Activated CD4-positive, alpha-beta T cell treated with anti-CD3 and anti-CD28 coated beads, Interleukin-2, amount 10 ng/mL, durations not matched to agents 7 days and 5 days (primary cell): Measurements from ENCODE around the gene C10orf120. TPM values are rescaled to one million over a fixed set of nuclear protein-coding genes. Genes with fewer than 3 reads are reported as not detected.

ENCODE experiments used
- CTCF ChIA-PET: fragments of 350-600 bp; sonication (Branson Sonifier 250); formaldehyde crosslinking; loops from one replicate; lab custom pipeline; 2021; ENCODE audit warnings: antibody characterized with exemption; lab: Charles Lee
- POLR2A ChIA-PET: fragments of 350-600 bp; sonication (Branson Sonifier 250); formaldehyde crosslinking; loops from one replicate; lab custom pipeline; 2021; ENCODE audit warnings: antibody characterized with exemption; lab: Charles Lee
- DNase-seq: peaks from one replicate; pipeline ENCODE4 v3.0.0-alpha.2; 2020
- H3K27ac Mint-ChIP-seq: one replicate; pipeline ENCODE4 v1.8.0; 2021; ENCODE audit warnings: mild to moderate bottlenecking, moderate library complexity, mixed read lengths
- H3K27me3 Mint-ChIP-seq: one replicate; pipeline ENCODE4 v1.8.0; 2021; ENCODE audit warnings: mixed read lengths
- H3K36me3 Mint-ChIP-seq: one replicate; pipeline ENCODE4 v1.8.0; 2021; ENCODE audit warnings: low read depth, mixed read lengths
- H3K4me1 Mint-ChIP-seq: one replicate; pipeline ENCODE4 v1.8.0; 2021; ENCODE audit warnings: mixed read lengths
- H3K4me3 Mint-ChIP-seq: one replicate; pipeline ENCODE4 v1.8.0; 2021; ENCODE audit warnings: mild to moderate bottlenecking, moderate library complexity, mixed read lengths
- H3K9me3 Mint-ChIP-seq: one replicate; pipeline ENCODE4 v1.8.0; 2021; ENCODE audit warnings: mixed read lengths
- total RNA-seq, 2 experiments: library from RNA; stranded (reverse); gene quantifications; one replicate each; pipeline ENCODE4 v1.2.3, GENCODE V29; 2021

C10orf120 gene
- total RNA-seq, 2 experiments from 2014 or later, result not detected

DNA sequence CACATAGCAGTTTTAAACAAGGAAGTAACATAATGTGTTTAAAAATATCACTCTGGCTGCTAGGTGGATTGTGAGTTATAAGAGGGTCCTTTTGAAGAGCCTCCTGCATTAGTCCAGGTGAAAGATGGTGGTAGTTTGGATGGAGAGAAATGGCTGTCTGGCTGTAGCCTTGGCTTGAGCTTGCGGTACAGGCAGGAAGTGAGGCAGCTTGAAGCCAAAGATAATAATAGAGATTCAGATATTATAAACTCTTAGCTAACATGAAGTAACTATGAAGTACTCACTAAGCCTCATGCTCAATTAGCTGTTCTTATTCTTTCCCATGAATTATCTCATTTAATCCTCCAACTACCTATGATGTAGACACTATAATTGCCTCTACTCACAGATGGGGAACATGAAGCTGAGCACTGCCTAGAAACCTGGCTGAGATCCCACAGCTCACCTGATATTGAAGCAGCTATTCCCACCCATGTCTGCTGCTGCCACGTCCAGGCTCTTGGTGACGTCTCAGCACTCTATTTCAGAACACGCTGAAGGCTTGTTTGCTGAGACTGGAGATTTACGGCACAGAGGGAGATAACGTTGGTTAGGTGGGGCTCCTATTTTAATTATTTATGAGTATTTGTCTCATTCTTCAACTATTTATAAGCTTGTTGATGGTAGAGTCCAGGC, 10.4 kb downstream of the C10orf120 start:
- no peaks in the 10 kb centered on the region for H3K36me3 Mint-ChIP-seq
- H3K4me3 Mint-ChIP-seq, result no peak overlapping the region
- POLR2A ChIA-PET, result no interaction called here
- no peaks in the 10 kb centered on the region for H3K4me1 Mint-ChIP-seq
- no peak overlapping the region for H3K27ac Mint-ChIP-seq
- DNase-seq, result no peak
- H3K9me3 Mint-ChIP-seq, result no peaks in the 10 kb centered on the region
- peaks cover 6% of the 10 kb centered on the region for H3K27me3 Mint-ChIP-seq
- CTCF ChIA-PET, result no interaction called here

DNA sequence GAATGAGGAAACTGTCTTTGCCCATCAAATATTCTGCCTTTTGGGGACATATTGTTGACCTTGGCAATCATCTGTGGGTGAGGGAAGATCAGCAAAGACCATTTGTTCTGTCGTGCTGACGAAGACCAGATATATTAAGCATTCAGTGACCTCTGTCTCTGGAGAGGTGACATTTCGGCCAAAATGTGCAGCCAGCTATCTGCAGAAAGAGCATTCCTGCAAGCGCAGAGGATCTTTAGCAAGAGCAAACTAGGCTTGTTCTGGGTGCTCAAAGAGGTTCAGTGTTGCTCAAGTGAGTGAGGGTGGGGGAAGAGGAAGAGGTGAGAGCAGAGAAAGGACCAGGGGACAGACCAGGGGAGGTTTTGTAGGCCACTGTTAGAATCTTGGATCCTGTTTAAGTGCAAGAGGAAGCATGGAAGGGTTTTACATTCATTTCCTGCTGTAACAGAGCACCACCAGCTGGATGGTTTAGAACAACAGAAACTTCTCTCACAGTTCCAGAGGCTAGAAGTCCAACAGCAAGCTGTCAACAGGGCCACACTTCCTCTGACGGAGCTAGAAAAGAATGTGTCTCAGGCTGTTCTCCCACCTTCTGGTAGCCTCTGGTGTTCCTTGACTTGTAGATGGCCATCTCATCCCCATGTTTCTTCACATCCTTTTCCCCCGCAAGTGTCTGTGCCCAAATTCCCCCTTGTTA, 11.2 kb downstream of the C10orf120 start:
- POLR2A ChIA-PET, result no interaction called here
- CTCF ChIA-PET, result no interaction called here

DNA sequence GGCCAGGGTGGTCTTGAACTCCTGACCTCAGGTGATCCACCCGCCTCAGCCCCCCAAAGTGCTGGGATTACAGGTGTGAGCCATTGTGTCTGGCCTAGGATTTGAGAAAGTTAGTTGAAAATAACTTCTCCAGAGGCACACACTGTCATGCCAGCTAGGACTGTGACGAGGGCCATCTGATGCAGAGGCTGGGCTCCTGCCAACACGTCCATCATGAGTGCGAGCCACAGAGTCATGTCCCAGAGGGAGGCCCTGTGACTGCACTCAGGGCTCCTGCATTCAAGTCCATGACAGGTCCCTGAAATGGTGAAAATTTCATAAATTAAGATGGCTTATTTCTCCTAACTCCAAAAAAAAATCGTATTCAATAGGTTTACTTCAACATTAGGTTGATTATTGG, 17.1 kb downstream of the C10orf120 start:
- no peak overlapping the region for H3K27ac Mint-ChIP-seq
- POLR2A ChIA-PET, result no interaction called here
- H3K36me3 Mint-ChIP-seq, result no peaks in the 10 kb centered on the region
- CTCF ChIA-PET, result no interaction called here
- H3K4me1 Mint-ChIP-seq, result no peaks in the 10 kb centered on the region
- no peak for DNase-seq
- H3K27me3 Mint-ChIP-seq, result peaks cover 6% of the 10 kb centered on the region
- no peaks in the 10 kb centered on the region for H3K9me3 Mint-ChIP-seq
- no peak overlapping the region for H3K4me3 Mint-ChIP-seq

More for the DNA sequence above, 11.2 kb downstream of the C10orf120 start:
- no peak for DNase-seq
- no peak overlapping the region for H3K4me3 Mint-ChIP-seq
- H3K4me1 Mint-ChIP-seq, result no peaks in the 10 kb centered on the region
- H3K27ac Mint-ChIP-seq, result no peak overlapping the region
- no peaks in the 10 kb centered on the region for H3K36me3 Mint-ChIP-seq
- H3K27me3 Mint-ChIP-seq, result peaks cover 9% of the 10 kb centered on the region
- H3K9me3 Mint-ChIP-seq, result no peaks in the 10 kb centered on the region

DNA sequence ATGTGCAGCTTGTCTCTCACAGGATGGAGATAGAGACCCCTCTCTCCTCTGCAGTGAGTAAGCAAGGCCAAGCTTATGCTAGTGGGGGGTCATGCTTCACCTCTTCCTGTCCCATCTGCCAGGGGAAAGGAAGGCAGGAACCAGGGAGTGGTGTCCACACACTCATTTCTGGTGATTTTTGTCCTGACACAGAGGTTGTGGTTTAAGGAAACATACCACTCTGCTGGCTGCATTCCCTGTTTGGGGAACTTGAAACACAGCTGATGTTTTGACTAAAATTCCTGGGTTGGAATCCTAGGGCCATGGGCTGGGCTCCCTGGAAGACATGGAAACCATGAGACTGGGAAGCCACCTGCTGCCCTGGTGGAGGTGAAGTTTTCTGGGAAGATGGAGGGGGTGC, 21.4 kb downstream of the C10orf120 start:
- H3K4me3 Mint-ChIP-seq, result no peak overlapping the region
- no peaks in the 10 kb centered on the region for H3K4me1 Mint-ChIP-seq
- no peaks in the 10 kb centered on the region for H3K27me3 Mint-ChIP-seq
- CTCF ChIA-PET, result interaction anchor here (1.2 kb wide), 1 partner anchor 11 kb away, joined by 3 read pairs; no protein-coding TSS in a partner anchor
- no peaks in the 10 kb centered on the region for H3K9me3 Mint-ChIP-seq
- no peaks in the 10 kb centered on the region for H3K36me3 Mint-ChIP-seq
- H3K27ac Mint-ChIP-seq, result no peak overlapping the region
- DNase-seq, result no peak
- POLR2A ChIA-PET, result no interaction called here

DNA sequence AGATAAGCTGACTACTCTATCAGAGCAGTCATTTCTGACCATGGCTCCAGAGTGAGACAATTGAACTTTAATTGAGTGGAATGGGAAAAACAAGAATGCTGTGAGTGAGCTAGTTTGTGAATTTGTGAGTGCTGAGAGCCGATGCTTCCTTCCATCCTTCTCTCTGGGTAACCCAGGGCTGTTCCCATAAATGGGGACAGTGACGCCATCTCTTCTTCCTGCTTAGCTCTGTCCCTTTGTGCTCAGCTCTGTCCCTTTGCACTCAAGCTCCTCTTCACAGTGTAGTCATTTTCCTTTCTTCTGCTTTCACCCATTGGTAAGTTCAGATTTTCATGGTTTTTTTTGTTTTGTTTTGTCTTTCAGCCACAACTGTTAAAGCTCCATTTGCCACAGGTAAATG, 24.4 kb downstream of the C10orf120 start:
- no peak overlapping the region for H3K4me3 Mint-ChIP-seq
- H3K4me1 Mint-ChIP-seq, result no peaks in the 10 kb centered on the region
- no peak for DNase-seq
- no peaks in the 10 kb centered on the region for H3K36me3 Mint-ChIP-seq
- peaks cover 4% of the 10 kb centered on the region for H3K27me3 Mint-ChIP-seq
- CTCF ChIA-PET, result no interaction called here
- no peaks in the 10 kb centered on the region for H3K9me3 Mint-ChIP-seq
- POLR2A ChIA-PET, result no interaction called here
- no peak overlapping the region for H3K27ac Mint-ChIP-seq

DNA sequence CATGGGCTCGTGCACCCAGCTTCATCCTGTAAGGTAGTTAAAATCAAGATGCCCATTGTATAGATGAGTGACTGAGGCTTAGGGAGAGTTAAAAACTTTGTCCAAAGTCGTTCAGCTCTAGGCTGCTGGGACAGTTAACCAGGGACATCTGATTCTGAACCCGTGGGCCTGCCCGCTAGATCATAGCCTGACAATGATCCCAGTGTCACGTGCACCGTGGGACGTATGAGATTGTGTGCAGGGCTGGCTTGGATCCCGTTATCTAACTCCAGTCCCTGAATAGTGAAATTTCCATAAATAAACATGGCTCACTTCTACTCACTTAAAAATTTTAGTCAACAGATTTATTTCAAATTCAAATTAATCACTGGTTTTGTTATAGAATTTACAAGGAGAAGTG, 24.9 kb downstream of the C10orf120 start:
- Mint-ChIP-seq H3K4me1 (no peaks in the 10 kb centered on the region), H3K4me3 (no peak overlapping the region), H3K9me3 (no peaks in the 10 kb centered on the region), H3K27ac (no peak overlapping the region), H3K36me3 (no peaks in the 10 kb centered on the region), H3K27me3 (peaks cover 4% of the 10 kb centered on the region)
- DNase-seq, result no peak
- CTCF ChIA-PET, result no interaction called here
- POLR2A ChIA-PET, result no interaction called here

DNA sequence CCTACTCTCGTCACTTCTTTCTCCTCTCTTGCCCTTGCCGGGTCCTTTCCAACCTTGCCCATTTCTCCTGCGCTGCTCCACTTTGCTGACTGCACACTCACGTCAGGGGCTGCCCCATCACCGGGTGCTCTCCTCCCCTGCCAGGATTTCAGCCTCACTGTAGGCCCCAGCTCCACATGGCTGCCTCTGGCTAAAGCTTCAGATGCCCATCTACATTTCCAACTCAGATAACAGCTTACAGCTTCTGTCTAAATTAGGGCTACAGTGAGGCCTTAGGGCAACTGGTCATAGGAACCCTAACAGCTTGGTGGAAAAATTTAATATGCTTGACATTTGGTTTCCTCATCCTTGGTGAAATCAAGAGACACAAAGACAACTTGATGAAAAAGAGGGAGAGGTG, 25.9 kb downstream of the C10orf120 start:
- Mint-ChIP-seq H3K27me3 (peaks cover 4% of the 10 kb centered on the region), H3K4me1 (no peaks in the 10 kb centered on the region), H3K27ac (no peak overlapping the region), H3K4me3 (no peak overlapping the region), H3K36me3 (no peaks in the 10 kb centered on the region), H3K9me3 (no peaks in the 10 kb centered on the region)
- CTCF ChIA-PET, result no interaction called here
- POLR2A ChIA-PET, result no interaction called here
- DNase-seq, result no peak

DNA sequence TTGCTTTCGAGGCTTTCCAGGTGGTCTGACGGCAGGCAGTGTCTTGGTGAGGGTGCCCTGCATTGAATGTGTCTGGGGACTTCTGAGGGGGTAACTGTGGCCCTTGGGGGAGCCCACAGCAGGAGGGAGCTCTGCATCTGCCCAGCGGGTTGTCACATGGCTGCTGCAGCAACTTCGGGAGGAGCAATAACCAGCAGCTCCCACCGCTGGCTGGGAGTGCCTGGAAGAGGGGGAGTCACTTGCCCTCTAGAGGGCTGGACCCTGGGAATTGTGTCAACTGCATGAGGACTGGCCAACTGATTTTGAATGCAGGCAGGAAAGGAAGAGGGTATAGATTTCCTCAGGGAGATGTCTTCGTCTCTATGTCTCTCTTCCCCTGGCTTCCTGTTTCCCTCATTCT, 26.4 kb downstream of the C10orf120 start:
- Mint-ChIP-seq H3K4me3 (no peak overlapping the region), H3K9me3 (no peaks in the 10 kb centered on the region), H3K27ac (no peak overlapping the region), H3K4me1 (no peaks in the 10 kb centered on the region), H3K36me3 (no peaks in the 10 kb centered on the region), H3K27me3 (peaks cover 4% of the 10 kb centered on the region)
- ChIA-PET POLR2A (no interaction called here), CTCF (no interaction called here)
- no peak for DNase-seq

DNA sequence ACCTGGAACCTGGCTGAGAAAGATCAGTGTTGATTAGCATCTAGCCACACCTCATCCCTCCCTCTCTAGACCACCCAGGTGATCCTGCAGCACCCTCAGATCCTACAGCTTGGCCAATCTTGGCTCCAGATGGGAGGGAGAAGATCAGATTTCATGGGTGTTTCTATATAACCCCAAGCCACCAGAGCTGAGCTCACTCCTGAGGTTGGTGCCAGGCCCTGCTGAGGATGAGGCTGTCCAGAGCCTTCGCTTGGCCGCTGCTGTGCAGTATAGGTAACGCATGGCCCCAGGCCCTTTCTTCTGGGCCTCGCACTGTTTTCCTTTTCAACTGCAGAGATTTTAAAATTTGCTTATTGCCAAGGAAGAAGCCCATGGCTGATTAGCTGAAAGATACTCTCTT, 27.0 kb downstream of the C10orf120 start:
- CTCF ChIA-PET, result no interaction called here

DNA sequence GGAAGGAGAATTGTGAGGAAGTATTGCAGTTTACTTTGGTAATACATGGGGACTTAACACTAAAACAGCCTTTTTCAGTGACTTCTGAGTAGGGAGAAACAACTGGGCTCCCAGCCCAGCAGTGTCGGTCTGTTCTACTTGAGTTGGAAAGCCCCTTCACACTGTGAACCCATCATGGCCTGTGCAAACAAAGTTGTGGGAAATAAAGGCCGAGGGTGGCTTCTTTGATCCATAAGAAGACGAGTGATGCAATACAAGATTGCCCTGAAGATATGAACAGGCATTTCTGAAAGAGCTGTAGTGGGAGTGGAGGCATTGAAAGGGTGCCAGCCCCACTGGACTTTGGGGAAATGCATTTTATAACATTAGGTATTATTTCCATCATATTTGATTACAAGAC, 28.3 kb downstream of the C10orf120 start:
- Mint-ChIP-seq H3K36me3 (no peaks in the 10 kb centered on the region), H3K27me3 (peaks cover 8% of the 10 kb centered on the region), H3K4me1 (no peaks in the 10 kb centered on the region), H3K9me3 (no peaks in the 10 kb centered on the region), H3K4me3 (no peak overlapping the region), H3K27ac (no peak overlapping the region)
- DNase-seq, result no peak
- CTCF ChIA-PET, result no interaction called here
- POLR2A ChIA-PET, result no interaction called here

More for the DNA sequence above, 27.0 kb downstream of the C10orf120 start:
- Mint-ChIP-seq H3K36me3 (no peaks in the 10 kb centered on the region), H3K4me3 (no peak overlapping the region), H3K4me1 (no peaks in the 10 kb centered on the region), H3K27ac (no peak overlapping the region), H3K9me3 (no peaks in the 10 kb centered on the region), H3K27me3 (peaks cover 7% of the 10 kb centered on the region)
- POLR2A ChIA-PET, result no interaction called here
- no peak for DNase-seq

DNA sequence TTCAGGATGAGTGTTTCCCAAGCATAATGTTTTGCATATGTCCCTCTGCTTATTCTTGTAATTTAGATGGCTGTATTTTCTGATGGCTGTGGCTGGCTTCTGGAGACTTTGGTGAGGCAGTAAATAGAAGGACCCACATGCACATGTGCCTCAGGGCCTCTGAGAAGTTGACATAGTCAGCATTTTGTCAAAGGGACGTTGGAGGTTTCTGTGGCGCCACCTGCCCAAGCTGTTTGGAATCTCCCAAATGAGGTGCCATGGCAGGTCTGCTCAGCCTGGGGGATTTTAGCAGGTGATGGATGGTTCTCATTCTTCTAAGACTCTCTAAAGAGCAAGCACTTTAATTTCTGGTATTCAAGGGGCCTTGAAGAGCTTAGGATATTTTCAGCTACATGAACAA, 29.8 kb downstream of the C10orf120 start:
- H3K27me3 Mint-ChIP-seq, result peaks cover 8% of the 10 kb centered on the region
- H3K4me3 Mint-ChIP-seq, result no peak overlapping the region
- CTCF ChIA-PET, result no interaction called here
- DNase-seq, result no peak
- POLR2A ChIA-PET, result no interaction called here
- no peaks in the 10 kb centered on the region for H3K36me3 Mint-ChIP-seq
- H3K4me1 Mint-ChIP-seq, result no peaks in the 10 kb centered on the region
- H3K27ac Mint-ChIP-seq, result no peak overlapping the region
- no peaks in the 10 kb centered on the region for H3K9me3 Mint-ChIP-seq

DNA sequence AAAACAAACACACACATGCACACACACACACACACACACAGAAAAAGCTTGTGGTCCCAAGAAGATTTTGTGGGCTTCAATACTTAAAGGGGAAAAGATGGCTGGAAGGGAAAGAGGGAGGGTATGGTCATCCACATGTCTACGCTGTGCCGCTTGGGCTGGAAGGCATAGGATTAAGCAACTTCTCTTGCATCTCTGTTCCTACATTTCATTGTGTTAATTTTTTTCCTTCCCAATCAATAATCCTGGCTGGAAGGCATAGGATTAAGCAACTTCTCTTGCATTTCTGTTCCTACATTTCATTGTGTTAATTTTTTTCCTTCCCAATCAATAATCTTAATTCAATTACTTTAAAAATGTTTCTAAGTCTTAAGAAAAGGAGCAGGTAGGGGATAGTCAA, 30.6 kb downstream of the C10orf120 start:
- H3K4me1 Mint-ChIP-seq, result no peaks in the 10 kb centered on the region
- H3K9me3 Mint-ChIP-seq, result no peaks in the 10 kb centered on the region
- no peak for DNase-seq
- POLR2A ChIA-PET, result no interaction called here
- CTCF ChIA-PET, result no interaction called here
- H3K36me3 Mint-ChIP-seq, result no peaks in the 10 kb centered on the region
- H3K4me3 Mint-ChIP-seq, result no peak overlapping the region
- no peak overlapping the region for H3K27ac Mint-ChIP-seq
- H3K27me3 Mint-ChIP-seq, result peaks cover 8% of the 10 kb centered on the region

DNA sequence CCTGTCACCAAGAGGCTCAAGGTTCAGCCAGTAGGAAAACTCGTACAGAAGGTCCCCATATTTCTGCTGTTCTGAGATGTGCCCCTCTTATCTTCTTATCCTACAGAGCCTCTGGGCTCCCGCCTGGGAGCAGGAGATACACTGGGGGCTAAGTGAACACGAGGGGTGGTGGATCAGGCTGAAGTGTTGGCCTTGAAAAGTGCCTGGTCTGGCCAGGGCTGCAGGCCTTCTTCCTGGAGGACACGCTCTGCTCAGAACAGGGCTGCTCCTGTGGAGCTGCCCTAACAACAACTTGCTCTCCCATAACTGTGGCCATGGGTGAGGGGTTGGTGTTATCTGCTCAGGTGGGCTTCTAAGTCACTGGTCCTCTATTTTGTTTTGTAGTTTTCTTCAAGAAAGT, 33.7 kb downstream of the C10orf120 start:
- no peak overlapping the region for H3K4me3 Mint-ChIP-seq
- ChIA-PET POLR2A (no interaction called here), CTCF (no interaction called here)
- DNase-seq, result no peak
- no peaks in the 10 kb centered on the region for H3K9me3 Mint-ChIP-seq
- H3K27me3 Mint-ChIP-seq, result peaks cover 5% of the 10 kb centered on the region
- H3K36me3 Mint-ChIP-seq, result no peaks in the 10 kb centered on the region
- no peak overlapping the region for H3K27ac Mint-ChIP-seq
- no peaks in the 10 kb centered on the region for H3K4me1 Mint-ChIP-seq
